Caco-2 (cell line): ENCODE measurements around the gene NEUROG2. TPM values are rescaled to one million over a fixed set of nuclear protein-coding genes. Genes with fewer than 3 reads are reported as not detected.

ENCODE experiments used
- BruUV-seq: library from RNA; stranded (reverse); fragments of 400-500 nt; replicated peaks from 2 replicates; lab custom pipeline; 2021; lab: Mats Ljungman, UMichigan
- CTCF ChIA-PET: fragments of 300-600 bp; sonication (Branson Sonifier 250); formaldehyde crosslinking; loops from one replicate; lab custom pipeline; 2022; ENCODE audit warnings: antibody characterized with exemption; lab: Charles Lee
- POLR2A ChIA-PET: fragments of 300-600 bp; sonication (Branson Sonifier 250); formaldehyde crosslinking; loops from one replicate; lab custom pipeline; 2022; ENCODE audit warnings: antibody characterized with exemption; lab: Charles Lee
- DNase-seq, 2 experiments: peaks; one replicate each; pipeline versions ENCODE4 v3.0.0 to v3.0.0-alpha.2; 2020 to 2022
- H3K27me3 ChIP-seq: replicated peaks from 2 replicates; pipeline ENCODE4 v1.6.0; 2011; ENCODE audit warnings: low read length; ENCODE audit not compliant: control insufficient read depth, insufficient read depth
- H3K36me3 ChIP-seq: 2 replicates; pipeline ENCODE4 v1.5.1; 2011; ENCODE audit warnings: low read length; ENCODE audit not compliant: control insufficient read depth, insufficient read depth
- H3K4me1 ChIP-seq: fragments of 250-450 bp; sonication (Bioruptor Pico); 2 replicates; pipeline ENCODE4 v1.5.1; 2020; ENCODE audit warnings: mild to moderate bottlenecking
- H3K4me3 ChIP-seq: 2 replicates; pipeline ENCODE4 v1.5.1; 2011; ENCODE audit warnings: low read depth, mild to moderate bottlenecking, control low read depth, low read length
- H3K9me3 ChIP-seq: fragments of 250-450 bp; sonication (Bioruptor Pico); 2 replicates; pipeline ENCODE4 v1.5.1; 2020; ENCODE audit warnings: mild to moderate bottlenecking, moderate library complexity
- H3K27ac Mint-ChIP-seq: one replicate; pipeline ENCODE4 v1.8.0; 2022; ENCODE audit warnings: mixed read lengths; ENCODE audit not compliant: unreplicated experiment
- H3K27me3 Mint-ChIP-seq: one replicate; pipeline ENCODE4 v1.8.0; 2022; ENCODE audit warnings: mixed read lengths; ENCODE audit not compliant: insufficient read depth, unreplicated experiment
- H3K36me3 Mint-ChIP-seq: one replicate; pipeline ENCODE4 v1.8.0; 2022; ENCODE audit warnings: mild to moderate bottlenecking, mixed read lengths; ENCODE audit not compliant: insufficient read depth, unreplicated experiment
- H3K4me1 Mint-ChIP-seq: one replicate; pipeline ENCODE4 v1.8.0; 2022; ENCODE audit warnings: low read depth, mixed read lengths; ENCODE audit not compliant: unreplicated experiment
- H3K4me3 Mint-ChIP-seq: one replicate; pipeline ENCODE4 v1.8.0; 2022; ENCODE audit warnings: mild to moderate bottlenecking, moderate library complexity, mixed read lengths; ENCODE audit not compliant: unreplicated experiment
- H3K9me3 Mint-ChIP-seq: one replicate; pipeline ENCODE4 v1.8.0; 2022; ENCODE audit warnings: mixed read lengths; ENCODE audit not compliant: unreplicated experiment
- intact Hi-C: fragments of 100-400 bp; cut with micrococcal nuclease; formaldehyde crosslinking; loops from one replicate; pipeline ENCODE4 v1.10.0; 2022; ENCODE audit not compliant: unreplicated experiment
- total RNA-seq: library from RNA; stranded (reverse); gene quantifications from 2 replicates; pipeline ENCODE4 v1.2.3, GENCODE V29; 2022
- TF ChIP-seq, protein P1 (sequence below), 2 experiments: fragments of 200-600 bp in 1 of 2; IDR thresholded peaks; 1 replicate in 1 of 2; 2 replicates in 1 of 2; pipeline versions ENCODE4 v1.5.1 to v1.8.0; 2011 to 2022; ENCODE audit warnings: antibody characterized with exemption in 1 of 2, control low read depth in 1 of 2, inconsistent platforms in 1 of 2, low read depth in 1 of 2, low read length in 1 of 2, mild to moderate bottlenecking in 1 of 2, moderate library complexity in 1 of 2; ENCODE audit not compliant: insufficient read depth in 1 of 2, severe bottlenecking in 1 of 2, unreplicated experiment in 1 of 2

Gene NEUROG2
- total RNA-seq, 1 experiment from 2014 or later = not detected

- intact Hi-C loops = no loop called here
- DNase-seq = no peak
- Mint-ChIP-seq H3K36me3 (no peaks in the 10 kb centered on the region), H3K27me3 (no peaks in the 10 kb centered on the region), H3K4me1 (no peaks in the 10 kb centered on the region), H3K9me3 (no peaks in the 10 kb centered on the region), H3K4me3 (no peak overlapping the region), H3K27ac (no peak overlapping the region)
- TF ChIP-seq, protein P1, sequence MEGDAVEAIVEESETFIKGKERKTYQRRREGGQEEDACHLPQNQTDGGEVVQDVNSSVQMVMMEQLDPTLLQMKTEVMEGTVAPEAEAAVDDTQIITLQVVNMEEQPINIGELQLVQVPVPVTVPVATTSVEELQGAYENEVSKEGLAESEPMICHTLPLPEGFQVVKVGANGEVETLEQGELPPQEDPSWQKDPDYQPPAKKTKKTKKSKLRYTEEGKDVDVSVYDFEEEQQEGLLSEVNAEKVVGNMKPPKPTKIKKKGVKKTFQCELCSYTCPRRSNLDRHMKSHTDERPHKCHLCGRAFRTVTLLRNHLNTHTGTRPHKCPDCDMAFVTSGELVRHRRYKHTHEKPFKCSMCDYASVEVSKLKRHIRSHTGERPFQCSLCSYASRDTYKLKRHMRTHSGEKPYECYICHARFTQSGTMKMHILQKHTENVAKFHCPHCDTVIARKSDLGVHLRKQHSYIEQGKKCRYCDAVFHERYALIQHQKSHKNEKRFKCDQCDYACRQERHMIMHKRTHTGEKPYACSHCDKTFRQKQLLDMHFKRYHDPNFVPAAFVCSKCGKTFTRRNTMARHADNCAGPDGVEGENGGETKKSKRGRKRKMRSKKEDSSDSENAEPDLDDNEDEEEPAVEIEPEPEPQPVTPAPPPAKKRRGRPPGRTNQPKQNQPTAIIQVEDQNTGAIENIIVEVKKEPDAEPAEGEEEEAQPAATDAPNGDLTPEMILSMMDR (IDR thresholded peaks at IDR 0.05; ENCODE audit: insufficient read depth in 1 of 2, low read depth in 1 of 2, low read length in 1 of 2, severe bottlenecking in 1 of 2, unreplicated experiment in 1 of 2) = no peak
- H3K4me1 ChIP-seq = no peaks in the 10 kb centered on the region
- ChIA-PET POLR2A (no interaction called here), CTCF (no interaction called here)
- H3K36me3 ChIP-seq = no peaks in the 10 kb centered on the region
- no peaks in the 10 kb centered on the region for H3K9me3 ChIP-seq
- no TSS peak for BruUV-seq
- no peak overlapping the region for H3K4me3 ChIP-seq
- no peaks in the 10 kb centered on the region for H3K27me3 ChIP-seq
Measured at GRCh38 chr4:112562254-112562879, 46.4 kb upstream of the NEUROG2 start.

DNA sequence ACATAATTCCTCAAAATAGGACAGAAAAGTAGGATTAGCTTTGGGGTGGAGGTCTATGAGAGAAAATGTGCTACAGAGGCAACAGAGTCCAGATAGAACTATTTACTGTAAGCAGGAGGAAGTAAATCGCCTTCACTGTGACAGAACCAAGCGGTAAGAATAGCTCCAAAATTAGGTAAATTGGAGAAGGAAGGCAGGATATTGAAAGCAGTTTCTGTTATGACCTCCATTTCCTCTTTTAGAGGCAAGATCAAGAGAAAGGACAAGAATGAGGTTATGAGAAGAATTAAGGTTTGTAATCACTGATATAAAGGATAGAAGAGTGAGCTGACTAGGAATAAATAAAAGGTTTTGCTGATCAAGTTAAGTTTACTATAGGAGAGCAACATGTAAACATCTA lies 44.1 kb upstream of the NEUROG2 start:
- no peak overlapping the region for H3K27ac Mint-ChIP-seq
- no peak overlapping the region for H3K4me3 Mint-ChIP-seq
- H3K4me3 ChIP-seq = no peak overlapping the region
- BruUV-seq = no TSS peak
- no peaks in the 10 kb centered on the region for H3K27me3 Mint-ChIP-seq
- no peaks in the 10 kb centered on the region for H3K36me3 ChIP-seq
- intact Hi-C loops = no loop called here
- H3K9me3 ChIP-seq = no peaks in the 10 kb centered on the region
- H3K4me1 Mint-ChIP-seq = no peaks in the 10 kb centered on the region
- CTCF ChIA-PET = no interaction called here
- H3K4me1 ChIP-seq = no peaks in the 10 kb centered on the region
- no peaks in the 10 kb centered on the region for H3K9me3 Mint-ChIP-seq
- DNase-seq = no peak
- no peaks in the 10 kb centered on the region for H3K36me3 Mint-ChIP-seq
- TF ChIP-seq, protein P1 (IDR thresholded peaks at IDR 0.05; ENCODE audit: insufficient read depth in 1 of 2, low read depth in 1 of 2, low read length in 1 of 2, severe bottlenecking in 1 of 2, unreplicated experiment in 1 of 2) = no peak
- POLR2A ChIA-PET = no interaction called here
- no peaks in the 10 kb centered on the region for H3K27me3 ChIP-seq

DNA sequence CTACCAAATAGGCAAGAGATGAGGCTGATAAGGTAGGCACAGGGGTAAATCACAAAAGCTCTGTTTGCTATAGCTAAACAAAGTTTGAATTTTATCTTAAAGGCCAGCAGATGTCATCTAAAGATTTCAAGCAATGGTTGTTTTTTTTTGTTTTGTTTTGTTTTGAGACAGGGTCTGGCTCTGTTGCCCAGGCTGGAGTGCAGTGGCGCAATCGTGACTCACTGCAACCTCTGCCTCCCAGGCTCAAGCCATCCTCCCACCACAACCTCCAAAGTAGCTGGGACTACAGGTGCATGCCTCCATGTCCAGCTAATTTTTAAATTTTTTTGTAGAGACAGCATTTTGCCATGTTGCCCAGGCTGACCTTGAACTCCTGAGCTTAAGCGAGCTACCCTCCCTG lies 43.1 kb upstream of the NEUROG2 start:
- H3K27ac Mint-ChIP-seq = no peak overlapping the region
- H3K9me3 Mint-ChIP-seq = no peaks in the 10 kb centered on the region
- Histone ChIP-seq H3K36me3 (no peaks in the 10 kb centered on the region), H3K4me3 (no peak overlapping the region), H3K4me1 (no peaks in the 10 kb centered on the region), H3K9me3 (no peaks in the 10 kb centered on the region), H3K27me3 (no peaks in the 10 kb centered on the region)
- H3K27me3 Mint-ChIP-seq = no peaks in the 10 kb centered on the region
- H3K4me1 Mint-ChIP-seq = no peaks in the 10 kb centered on the region
- intact Hi-C loops = no loop called here
- no peak overlapping the region for H3K4me3 Mint-ChIP-seq
- TF ChIP-seq, protein P1 (IDR thresholded peaks at IDR 0.05; ENCODE audit: insufficient read depth in 1 of 2, low read depth in 1 of 2, low read length in 1 of 2, severe bottlenecking in 1 of 2, unreplicated experiment in 1 of 2) = no peak
- ChIA-PET CTCF (no interaction called here), POLR2A (no interaction called here)
- DNase-seq = no peak
- no TSS peak for BruUV-seq
- H3K36me3 Mint-ChIP-seq = no peaks in the 10 kb centered on the region
